Measurements from ENCODE around the gene EIF5A2. TPM values are rescaled to one million over a fixed set of nuclear protein-coding genes. Genes with fewer than 3 reads are reported as not detected.

The EIF5A2 gene
- total and polyA plus RNA-seq, 10 of the 15 experiments (the other 5 are each of a cell fraction or from before 2014, with no cell fraction given): 0.76 to 3.0 (median 2.2) TPM

DNA sequence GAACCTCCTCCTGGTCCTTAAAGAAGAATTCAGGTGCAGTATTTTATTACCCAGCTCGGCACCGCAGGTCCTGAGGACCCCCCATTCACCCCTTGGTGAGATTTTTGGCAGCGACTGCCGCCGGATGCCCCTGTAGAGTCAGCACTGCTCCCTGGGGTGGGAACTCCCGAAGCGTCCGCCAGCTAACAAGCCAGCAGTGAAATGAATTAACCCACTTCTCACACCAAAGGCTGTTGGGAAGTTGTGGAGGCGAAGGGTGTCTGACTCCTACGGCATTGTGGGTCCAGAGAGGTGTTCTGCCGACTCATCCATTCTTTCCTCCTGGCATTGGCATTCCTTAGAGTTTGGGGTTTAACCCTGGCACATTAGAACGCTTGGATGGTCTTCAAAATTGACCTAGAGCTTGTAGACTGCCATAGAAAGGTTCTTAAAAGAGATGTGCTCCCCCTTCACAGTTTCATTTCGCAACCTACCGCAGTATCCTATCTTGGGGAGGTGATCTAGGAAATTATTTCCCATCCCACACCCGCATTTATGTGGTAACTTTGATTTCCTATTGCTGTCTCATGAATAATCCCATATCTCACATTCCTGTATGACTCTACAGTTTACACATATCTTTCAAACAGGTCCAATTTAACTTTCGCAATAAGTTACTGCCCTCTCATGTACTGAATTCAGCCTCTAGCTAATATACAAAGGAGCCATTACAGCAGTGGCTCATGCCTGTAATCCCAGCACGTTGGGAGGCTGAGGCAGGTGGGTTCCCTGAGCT is 879 bp upstream of the EIF5A2 start:
- H3K27ac ChIP-seq (ENCODE audit: control insufficient read depth, insufficient read depth): no peak overlapping the region
- RAD21 ChIA-PET (ENCODE audit: unreplicated experiment): no interaction called here
- ATAC-seq (no peak), FAIRE-seq (no peak), DNase-seq (ENCODE audit: low read depth, low spot score) (no peak)
- H3K9me3 ChIP-seq (replicated peaks; ENCODE audit: control insufficient read depth, insufficient read depth, low read length): peaks cover 8% of the 10 kb centered on the region
- H3K4me3 ChIP-seq: no peak overlapping the region
- H3K4me2 ChIP-seq (ENCODE audit: control insufficient read depth, insufficient read depth): no peak overlapping the region; the same call in 1 of the 2 replicates
- SMC1A ChIA-PET (ENCODE audit: uncharacterized antibody, unreplicated experiment): no interaction called here
- POLR2A ChIA-PET: no interaction called here
- no peaks in the 10 kb centered on the region; the same call in 1 of the 2 replicates for H3K4me1 ChIP-seq (ENCODE audit: control insufficient read depth, insufficient read depth, low read length)
- no peaks in the 10 kb centered on the region for H4K20me1 ChIP-seq (ENCODE audit: control insufficient read depth, insufficient read depth)
- CTCF ChIA-PET: no interaction called here
- peak overlapping the region; percentile 66; the same call in 1 of the 2 replicates for H2AFZ ChIP-seq (ENCODE audit: control insufficient read depth, low read depth, low read length)
- no peaks in the 10 kb centered on the region for H3K79me2 ChIP-seq (ENCODE audit: control insufficient read depth, insufficient read depth, low read length)
- intact Hi-C loops (cut with micrococcal nuclease; ENCODE audit: unreplicated experiment) (loop anchor here (5.0 kb wide), 1 partner anchor 37 kb away; the partner anchor contains the start of gene RPL22L1), in situ Hi-C loops (cut with MboI) (no loop called here)
- 0 out of 4 replicates have a peak, but pooled peaks cover 0 to 3% of the 10 kb centered on the region in 2 experiments for H3K27me3 ChIP-seq (replicated peaks in 1 of 2; ENCODE audit: control insufficient read depth in 2 of 2, insufficient read depth in 2 of 2, low read length in 1 of 2)
- H3K36me3 ChIP-seq (ENCODE audit: control insufficient read depth in 2 of 2, insufficient read depth in 2 of 2, low read length in 1 of 2): no peaks in the 10 kb centered on the region
- H3K9ac ChIP-seq (ENCODE audit: control insufficient read depth, insufficient read depth, low read length): no peak overlapping the region
- no peak for TF ChIP-seq CHD4 (IDR thresholded peaks at IDR 0.05)
- 88% methylated on average over 17 of the region's 17 CpGs for WGBS (ENCODE audit: insufficient coverage, insufficient replicate concordance, low lambda C conversion rate, missing lambda C conversion rate)
- BruUV-seq (replicated peaks): no TSS peak

- H3K4me3 ChIP-seq: peak overlapping the region; percentile 80
- ATAC-seq: peak; percentile 38
- H3K79me2 ChIP-seq (ENCODE audit: control insufficient read depth, insufficient read depth, low read length): no peaks in the 10 kb centered on the region
- peak overlapping the region; percentile 59; the same call in 1 of the 2 replicates for H3K9ac ChIP-seq (ENCODE audit: control insufficient read depth, insufficient read depth, low read length)
- intact Hi-C loops (cut with micrococcal nuclease; ENCODE audit: unreplicated experiment) (loop anchor here (5.0 kb wide), 1 partner anchor 35 kb away; the partner anchor contains the start of gene RPL22L1), in situ Hi-C loops (cut with MboI) (no loop called here)
- DNase-seq (ENCODE audit: low read depth, low spot score): no peak
- peak overlapping the region; percentile 93 for H3K4me2 ChIP-seq (ENCODE audit: control insufficient read depth, insufficient read depth)
- WGBS (ENCODE audit: insufficient coverage, insufficient replicate concordance, low lambda C conversion rate, missing lambda C conversion rate): 12% methylated on average over 22 of the region's 33 CpGs
- no peaks in the 10 kb centered on the region; the same call in 1 of the 2 replicates for H3K4me1 ChIP-seq (ENCODE audit: control insufficient read depth, insufficient read depth, low read length)
- H3K27ac ChIP-seq (ENCODE audit: control insufficient read depth, insufficient read depth): no peak overlapping the region
- BruUV-seq (replicated peaks): no TSS peak
- no peaks in the 10 kb centered on the region for H4K20me1 ChIP-seq (ENCODE audit: control insufficient read depth, insufficient read depth)
- SMC1A ChIA-PET (ENCODE audit: uncharacterized antibody, unreplicated experiment): no interaction called here
- no peaks in the 10 kb centered on the region for H3K36me3 ChIP-seq (ENCODE audit: control insufficient read depth in 2 of 2, insufficient read depth in 2 of 2, low read length in 1 of 2)
- POLR2A ChIA-PET: no interaction called here
- H3K27me3 ChIP-seq (replicated peaks in 1 of 2; ENCODE audit: control insufficient read depth in 2 of 2, insufficient read depth in 2 of 2, low read length in 1 of 2): 0 out of 4 replicates have a peak, but pooled peaks cover 0 to 3% of the 10 kb centered on the region in 2 experiments
- peak overlapping the region; percentile 87 for H2AFZ ChIP-seq (ENCODE audit: control insufficient read depth, low read depth, low read length)
- CTCF ChIA-PET: interaction anchor here (0.7 kb wide), 1 partner anchor 60 kb away, joined by 3 read pairs; no protein-coding TSS in a partner anchor
- RAD21 ChIA-PET (ENCODE audit: unreplicated experiment): no interaction called here
- H3K9me3 ChIP-seq (replicated peaks; ENCODE audit: control insufficient read depth, insufficient read depth, low read length): peaks cover 8% of the 10 kb centered on the region
- FAIRE-seq: no peak
- TF ChIP-seq KAT2A (conservative IDR thresholded peaks at IDR 0.05; ENCODE audit: control insufficient read depth, low read depth, low read length) (no peak), ELK1 (IDR thresholded peaks at IDR 0.05; ENCODE audit: low read depth, low read length) (no peak), TAF1 (IDR thresholded peaks at IDR 0.05; ENCODE audit: borderline replicate concordance, low read depth, low read length) (no peak), ZBTB4 (CRISPR knock-in tag; IDR thresholded peaks at IDR 0.05) (no peak), CEBPB (IDR thresholded peaks at IDR 0.05; ENCODE audit: borderline replicate concordance in 1 of 2, low read depth in 2 of 2, low read length in 2 of 2) (no peak), MEF2A (IDR thresholded peaks at IDR 0.05; ENCODE audit: insufficient read depth, low read depth, low read length) (no peak)
- TF ChIP-seq, protein P1, sequence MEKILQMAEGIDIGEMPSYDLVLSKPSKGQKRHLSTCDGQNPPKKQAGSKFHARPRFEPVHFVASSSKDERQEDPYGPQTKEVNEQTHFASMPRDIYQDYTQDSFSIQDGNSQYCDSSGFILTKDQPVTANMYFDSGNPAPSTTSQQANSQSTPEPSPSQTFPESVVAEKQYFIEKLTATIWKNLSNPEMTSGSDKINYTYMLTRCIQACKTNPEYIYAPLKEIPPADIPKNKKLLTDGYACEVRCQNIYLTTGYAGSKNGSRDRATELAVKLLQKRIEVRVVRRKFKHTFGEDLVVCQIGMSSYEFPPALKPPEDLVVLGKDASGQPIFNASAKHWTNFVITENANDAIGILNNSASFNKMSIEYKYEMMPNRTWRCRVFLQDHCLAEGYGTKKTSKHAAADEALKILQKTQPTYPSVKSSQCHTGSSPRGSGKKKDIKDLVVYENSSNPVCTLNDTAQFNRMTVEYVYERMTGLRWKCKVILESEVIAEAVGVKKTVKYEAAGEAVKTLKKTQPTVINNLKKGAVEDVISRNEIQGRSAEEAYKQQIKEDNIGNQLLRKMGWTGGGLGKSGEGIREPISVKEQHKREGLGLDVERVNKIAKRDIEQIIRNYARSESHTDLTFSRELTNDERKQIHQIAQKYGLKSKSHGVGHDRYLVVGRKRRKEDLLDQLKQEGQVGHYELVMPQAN (conservative IDR thresholded peaks at IDR 0.05): no peak
Observed at GRCh38 chr3:170907637-170908234, 701 bp downstream of the EIF5A2 start.
